DMS 273 treated with DMSO at 0.1 percent for 48 hours (cell line): ENCODE data around the gene DTNB.
A peak's percentile ranks its signal among the peaks of the same experiment; 100 is the strongest.
"Not testable (repeated sequence)": the region's sequence is repeated elsewhere in the genome, so short reads cannot be mapped to it uniquely, and the experiment has no call there.

ENCODE experiments used
- DNase-seq: peaks from one replicate; lab custom pipeline; 2025; lab: John Stamatoyannopoulos, UW

Gene DTNB

GRCh38 chr2:25419678-25420242 is 253.6 kb downstream of the DTNB start:
- no peak for DNase-seq

GRCh38 chr2:25418944-25419677 is 254.3 kb downstream of the DTNB start:
- DNase-seq: peak; percentile 83

GRCh38 chr2:25417715-25418369 is 255.5 kb downstream of the DTNB start:
- DNase-seq: peak; percentile 15

GRCh38 chr2:25416674-25417073 is 256.7 kb downstream of the DTNB start:
- DNase-seq: no peak

- no peak for DNase-seq
These were observed 258.6 kb downstream of the DTNB start for GRCh38 chr2:25414781-25415180.

GRCh38 chr2:25413409-25413808 is 260.0 kb downstream of the DTNB start:
- not testable (repeated sequence) for DNase-seq

- no peak for DNase-seq
These were observed 261.6 kb downstream of the DTNB start for GRCh38 chr2:25411753-25412152.

- no peak for DNase-seq
These were observed 262.1 kb downstream of the DTNB start for GRCh38 chr2:25411281-25411680.

GRCh38 chr2:25410370-25410769 is 263.0 kb downstream of the DTNB start:
- no peak for DNase-seq

- DNase-seq: no peak
These were observed 263.9 kb downstream of the DTNB start for GRCh38 chr2:25409468-25409867.

GRCh38 chr2:25409044-25409443 is 264.3 kb downstream of the DTNB start:
- DNase-seq: no peak

GRCh38 chr2:25405611-25406295 is 267.6 kb downstream of the DTNB start:
- DNase-seq: no peak

- DNase-seq: not testable (repeated sequence)
These were observed 270.1 kb downstream of the DTNB start for GRCh38 chr2:25403120-25403760.

GRCh38 chr2:25402477-25402876 is 270.9 kb downstream of the DTNB start:
- DNase-seq: no peak

- DNase-seq: peak; percentile 83
These were observed 271.9 kb downstream of the DTNB start for GRCh38 chr2:25401307-25402026.

- DNase-seq: peak; percentile 46
These were observed 272.7 kb downstream of the DTNB start for GRCh38 chr2:25400576-25401216.

- DNase-seq: peak; percentile 46
These were observed 273.2 kb downstream of the DTNB start for GRCh38 chr2:25400169-25400568.

GRCh38 chr2:25398534-25398933 is 274.8 kb downstream of the DTNB start:
- DNase-seq: no peak

- DNase-seq: peak; percentile 73
These were observed 275.6 kb downstream of the DTNB start for GRCh38 chr2:25397777-25398176.

- no peak for DNase-seq
These were observed 284.2 kb downstream of the DTNB start for GRCh38 chr2:25389161-25389560.

- DNase-seq: no peak
These were observed 284.9 kb downstream of the DTNB start for GRCh38 chr2:25388491-25388890.
